GOT3 (cell line): ENCODE measurements around the gene MPHOSPH9.

Experiments used
- DNase-seq: peaks from one replicate; lab custom pipeline; 2025; ENCODE audit warnings: mixed read lengths; lab: John Stamatoyannopoulos, UW

Gene MPHOSPH9, protein sequence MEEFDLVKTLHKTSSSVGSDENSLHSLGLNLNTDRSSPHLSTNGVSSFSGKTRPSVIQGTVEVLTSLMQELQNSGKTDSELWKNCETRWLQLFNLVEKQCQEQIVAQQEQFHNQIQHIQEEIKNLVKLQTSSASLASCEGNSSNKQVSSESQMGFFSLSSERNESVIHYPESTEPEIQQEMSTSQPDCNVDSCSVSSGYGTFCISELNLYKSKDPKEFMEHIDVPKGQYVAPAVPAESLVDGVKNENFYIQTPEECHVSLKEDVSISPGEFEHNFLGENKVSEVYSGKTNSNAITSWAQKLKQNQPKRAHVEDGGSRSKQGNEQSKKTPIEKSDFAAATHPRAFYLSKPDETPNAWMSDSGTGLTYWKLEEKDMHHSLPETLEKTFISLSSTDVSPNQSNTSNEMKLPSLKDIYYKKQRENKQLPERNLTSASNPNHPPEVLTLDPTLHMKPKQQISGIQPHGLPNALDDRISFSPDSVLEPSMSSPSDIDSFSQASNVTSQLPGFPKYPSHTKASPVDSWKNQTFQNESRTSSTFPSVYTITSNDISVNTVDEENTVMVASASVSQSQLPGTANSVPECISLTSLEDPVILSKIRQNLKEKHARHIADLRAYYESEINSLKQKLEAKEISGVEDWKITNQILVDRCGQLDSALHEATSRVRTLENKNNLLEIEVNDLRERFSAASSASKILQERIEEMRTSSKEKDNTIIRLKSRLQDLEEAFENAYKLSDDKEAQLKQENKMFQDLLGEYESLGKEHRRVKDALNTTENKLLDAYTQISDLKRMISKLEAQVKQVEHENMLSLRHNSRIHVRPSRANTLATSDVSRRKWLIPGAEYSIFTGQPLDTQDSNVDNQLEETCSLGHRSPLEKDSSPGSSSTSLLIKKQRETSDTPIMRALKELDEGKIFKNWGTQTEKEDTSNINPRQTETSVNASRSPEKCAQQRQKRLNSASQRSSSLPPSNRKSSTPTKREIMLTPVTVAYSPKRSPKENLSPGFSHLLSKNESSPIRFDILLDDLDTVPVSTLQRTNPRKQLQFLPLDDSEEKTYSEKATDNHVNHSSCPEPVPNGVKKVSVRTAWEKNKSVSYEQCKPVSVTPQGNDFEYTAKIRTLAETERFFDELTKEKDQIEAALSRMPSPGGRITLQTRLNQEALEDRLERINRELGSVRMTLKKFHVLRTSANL

DNA sequence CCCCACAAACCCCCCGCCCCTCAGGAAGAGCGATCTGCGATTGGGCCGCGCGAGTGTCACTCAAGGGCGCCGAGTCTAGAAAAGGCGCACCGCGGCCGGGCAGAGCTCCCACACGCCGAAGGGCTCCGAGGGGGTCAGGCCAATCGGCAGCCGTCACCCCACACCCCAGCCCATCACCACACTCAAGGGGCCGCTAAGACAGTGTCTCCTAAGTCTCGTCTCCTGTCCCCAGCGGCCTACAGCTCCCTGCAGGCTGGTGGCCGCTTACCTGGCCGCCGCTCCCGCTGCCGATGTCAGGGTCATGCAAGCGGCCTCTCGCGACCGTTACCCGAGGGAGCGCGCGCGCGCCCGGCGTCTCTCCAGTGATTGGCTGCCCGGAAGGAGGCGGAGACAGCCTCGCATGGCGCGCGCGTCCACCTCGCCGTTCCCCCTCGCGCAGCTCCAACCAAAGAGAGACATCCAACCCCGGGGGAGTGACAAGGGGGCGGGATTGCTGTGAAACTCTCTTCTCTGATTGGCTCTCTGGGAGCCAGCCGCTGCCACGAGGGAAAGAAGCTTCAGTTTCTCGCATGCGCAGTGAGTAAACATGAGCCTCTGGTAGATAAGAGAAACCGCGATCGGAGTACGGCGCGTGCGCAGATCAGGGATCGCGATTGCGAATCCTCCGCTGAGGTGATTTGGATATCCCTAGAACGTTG is at the start of gene MPHOSPH9, which contains the start of gene MTRFR:
MPHOSPH9 (minus strand) TSS at position 335 of the 698 bp plus-strand sequence. CDS start 2,777 bp downstream, outside the sequence.
MTRFR (plus strand) TSS at position 630 of the 698 bp plus-strand sequence. CDS start 20,239 bp downstream, outside the sequence.
- DNase-seq, result peak; percentile 98

DNA sequence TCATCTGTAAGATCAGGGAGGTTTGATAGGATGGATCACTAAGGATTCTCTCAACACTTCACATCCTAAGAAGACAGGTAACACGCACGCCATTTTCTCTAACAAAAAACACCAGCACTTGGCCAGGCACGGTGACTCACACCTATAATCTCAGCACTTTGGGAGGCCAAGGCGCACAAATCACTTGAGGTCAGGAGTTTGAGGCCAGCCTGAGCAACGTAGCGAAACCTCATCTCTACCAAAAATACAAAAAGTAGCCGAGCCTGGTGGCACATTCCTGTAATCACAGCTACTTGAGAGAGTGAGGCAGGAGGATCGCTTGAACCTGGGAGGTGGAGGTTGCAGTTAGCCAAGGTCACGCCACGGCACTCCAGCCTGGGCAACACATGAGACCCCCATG is 49.2 kb upstream of the MPHOSPH9 start:
- no peak for DNase-seq

DNA sequence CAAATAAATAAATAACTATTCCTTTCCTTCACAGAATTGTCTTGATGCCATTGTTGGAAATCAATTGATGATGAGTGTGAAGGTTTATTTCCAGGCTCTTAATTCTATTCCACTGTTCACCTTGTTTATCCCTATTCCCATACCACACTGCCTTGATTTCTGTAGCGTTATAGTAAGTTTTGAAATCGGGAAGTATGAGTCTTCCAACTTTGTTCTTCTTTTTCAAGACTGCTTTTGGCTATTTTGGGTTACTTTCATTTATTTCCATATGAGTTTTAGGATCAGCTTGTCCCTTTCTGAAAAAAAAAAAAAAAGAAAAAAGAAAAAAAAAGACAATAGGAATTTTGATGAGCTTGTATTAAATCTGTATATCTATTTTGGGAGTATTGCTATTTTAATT is 48.0 kb upstream of the MPHOSPH9 start:
- DNase-seq, result no peak

DNA sequence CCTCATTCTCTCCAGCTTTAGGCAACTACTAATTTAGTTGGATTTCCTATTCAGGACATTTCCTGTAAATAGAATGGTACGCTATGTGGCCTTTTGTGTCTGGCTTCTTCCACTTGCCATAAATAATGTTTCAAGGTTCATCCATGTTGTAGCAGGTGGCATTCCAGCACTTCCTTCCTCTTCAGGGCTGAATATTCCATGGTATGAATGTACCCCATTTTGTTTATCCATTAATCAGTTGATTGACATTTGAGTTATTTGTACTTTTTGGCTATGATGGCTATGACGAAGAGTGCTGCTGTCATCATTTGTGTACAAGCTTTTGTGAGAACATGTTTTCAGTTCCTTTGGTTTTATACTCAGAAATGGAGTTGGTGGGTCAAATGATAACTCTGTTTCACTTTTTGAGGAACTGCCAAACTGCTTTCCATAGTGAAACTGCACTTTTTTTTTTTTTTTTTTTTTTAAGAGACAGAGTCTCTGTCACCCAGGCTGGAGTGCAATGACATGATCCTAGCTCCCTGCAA is 45.2 kb upstream of the MPHOSPH9 start:
- DNase-seq, result no peak

DNA sequence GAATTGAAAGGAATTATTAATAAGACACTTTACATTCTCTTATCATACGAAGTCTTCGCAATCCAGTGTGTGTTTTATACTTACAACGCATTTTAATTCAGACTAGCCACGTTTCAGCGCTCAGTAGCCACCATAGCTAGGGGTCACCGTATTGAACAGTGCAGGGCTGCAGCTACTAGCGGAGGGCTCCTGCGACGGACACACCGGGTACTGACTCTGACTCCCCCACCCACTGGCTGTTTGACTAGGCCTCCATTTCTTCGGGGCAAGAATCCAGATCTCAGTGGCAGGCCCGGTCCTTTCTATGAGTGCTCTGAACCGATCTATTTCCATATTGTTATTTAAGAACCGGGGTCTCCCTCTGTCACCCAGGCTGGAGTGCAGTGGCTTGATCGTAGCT is 40.2 kb upstream of the MPHOSPH9 start:
- DNase-seq, result no peak

DNA sequence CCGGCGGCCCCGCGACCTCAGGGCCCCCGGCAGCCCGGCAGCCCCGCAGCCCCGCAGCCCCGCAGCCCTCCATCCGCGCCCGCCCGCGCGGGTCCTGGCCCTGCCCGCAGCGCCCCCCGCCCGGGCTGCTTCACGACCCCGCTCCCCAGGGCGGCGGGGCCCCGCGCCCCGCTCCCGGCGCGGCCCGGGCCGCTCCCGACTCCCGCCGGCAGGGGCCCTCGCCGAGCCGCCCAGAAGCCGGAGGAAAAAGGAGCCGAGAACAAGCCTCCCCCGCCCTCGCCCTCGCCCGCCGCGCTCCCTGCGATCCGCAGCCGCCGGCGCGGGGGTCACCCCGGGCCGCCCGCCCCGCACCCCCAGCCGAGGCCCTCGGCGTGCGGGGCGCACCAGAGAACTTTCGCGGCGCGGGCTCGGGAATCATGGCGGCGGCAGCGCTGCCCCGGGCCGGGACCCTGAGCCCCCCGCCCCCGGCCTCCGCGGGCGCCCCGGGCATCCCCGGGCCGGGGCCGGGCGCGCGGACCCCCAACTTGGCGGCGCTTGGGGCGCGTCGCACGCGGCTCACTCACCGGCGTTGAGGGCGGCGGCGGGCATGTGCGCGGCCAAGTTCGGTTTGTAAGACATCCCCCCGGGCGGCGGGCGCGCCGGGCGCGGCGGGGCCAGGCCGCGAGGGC is 38.2 kb upstream of the MPHOSPH9 start:
- DNase-seq, result no peak

DNA sequence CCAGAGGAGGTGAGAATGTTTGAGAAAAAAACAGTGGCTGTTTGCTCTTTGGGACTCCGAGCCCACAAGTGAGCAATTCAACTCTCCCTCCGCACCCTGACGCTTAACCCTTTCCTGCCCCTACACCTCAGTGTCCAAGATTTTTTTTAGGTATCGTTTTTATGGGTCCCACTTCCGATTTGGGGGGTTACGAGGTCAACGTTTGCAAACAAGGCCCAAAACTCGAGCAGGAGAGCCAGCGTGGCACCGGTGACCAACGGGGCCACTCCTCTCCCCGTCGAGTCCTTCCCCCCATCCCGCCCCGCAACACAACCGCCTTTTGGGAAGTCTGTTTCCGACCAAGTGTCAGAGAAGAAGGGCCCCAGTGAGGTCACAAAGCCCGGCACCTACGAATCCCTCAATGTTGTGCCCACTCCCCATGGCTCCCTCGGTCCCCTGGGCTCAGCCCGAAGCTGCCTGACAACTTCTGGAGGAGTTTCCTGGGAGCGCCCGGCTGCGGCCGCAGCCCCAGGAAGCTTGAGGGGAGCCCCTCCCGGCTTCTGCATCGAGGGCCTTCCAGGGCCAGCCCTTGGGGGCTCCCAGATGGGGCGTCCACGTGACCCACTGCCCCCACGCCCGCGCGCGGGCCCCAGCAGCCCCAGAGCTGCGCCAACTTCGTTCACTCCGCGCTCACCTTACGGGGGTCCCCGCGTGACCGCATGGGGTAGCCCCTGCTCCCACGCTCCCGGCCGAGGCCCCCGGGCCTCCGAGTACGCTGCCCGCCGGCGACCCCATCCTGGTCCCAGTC is 37.5 kb upstream of the MPHOSPH9 start:
- no peak for DNase-seq

DNA sequence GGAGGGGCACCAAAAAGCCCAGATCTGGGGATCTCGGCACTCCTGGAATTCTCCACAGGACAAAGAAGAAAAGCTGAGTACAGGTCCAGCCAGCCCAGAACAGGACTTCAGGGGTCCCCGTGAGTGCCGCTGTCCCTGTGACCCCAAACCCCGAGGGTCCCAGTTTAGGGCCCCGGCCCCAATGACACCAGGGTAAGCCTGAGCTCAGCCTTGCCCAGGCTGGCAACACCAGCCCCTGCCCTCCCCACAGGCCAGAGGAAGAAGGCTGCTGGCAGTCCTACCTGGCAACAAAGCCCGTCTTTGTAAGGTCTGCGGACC is 36.9 kb upstream of the MPHOSPH9 start:
- no peak for DNase-seq

DNA sequence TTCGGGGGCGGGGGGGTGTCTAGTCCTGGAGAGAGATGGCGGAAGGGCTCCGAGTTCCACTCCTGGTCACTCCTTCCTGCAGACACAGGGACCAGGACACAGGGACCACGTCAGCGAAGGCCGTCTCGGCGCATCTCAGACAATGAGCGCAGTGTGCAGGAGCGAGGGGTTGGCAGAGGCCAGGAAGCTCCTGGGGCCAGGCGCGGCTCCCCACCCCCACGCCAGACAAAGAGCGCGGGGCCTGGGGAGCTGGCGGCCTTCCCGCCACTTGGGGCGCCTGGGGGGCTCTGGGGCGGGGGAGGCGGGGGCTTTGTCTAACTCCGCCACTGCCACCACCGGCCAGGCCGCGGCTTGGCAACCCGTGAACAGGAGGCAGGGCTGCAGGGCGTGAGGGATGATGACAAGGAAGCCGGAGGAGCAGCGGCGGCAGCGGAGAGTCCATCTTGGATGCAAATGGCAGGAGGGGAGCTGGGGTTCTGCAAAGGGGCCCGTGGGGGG is 36.5 kb upstream of the MPHOSPH9 start:
- no peak for DNase-seq

DNA sequence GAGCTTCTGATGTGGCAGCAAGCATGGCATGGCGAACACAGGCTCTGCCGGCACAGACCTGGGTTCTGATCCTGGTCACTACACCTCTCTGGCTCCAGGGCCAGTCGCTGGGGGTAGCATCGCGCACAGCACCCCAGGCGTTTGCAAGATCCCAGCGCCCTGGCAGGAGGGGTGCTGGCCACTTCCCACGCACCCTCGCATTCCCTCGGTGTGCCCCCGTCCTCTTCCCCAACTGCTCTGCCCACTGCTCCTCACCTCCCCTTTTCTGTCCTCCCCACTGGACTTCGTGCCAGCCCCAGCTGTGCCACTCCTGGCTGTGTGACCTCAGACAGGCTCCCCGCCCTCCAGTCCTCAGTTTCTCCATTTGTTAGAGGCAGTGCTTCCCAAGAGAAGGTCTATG is 35.9 kb upstream of the MPHOSPH9 start:
- DNase-seq, result no peak

DNA sequence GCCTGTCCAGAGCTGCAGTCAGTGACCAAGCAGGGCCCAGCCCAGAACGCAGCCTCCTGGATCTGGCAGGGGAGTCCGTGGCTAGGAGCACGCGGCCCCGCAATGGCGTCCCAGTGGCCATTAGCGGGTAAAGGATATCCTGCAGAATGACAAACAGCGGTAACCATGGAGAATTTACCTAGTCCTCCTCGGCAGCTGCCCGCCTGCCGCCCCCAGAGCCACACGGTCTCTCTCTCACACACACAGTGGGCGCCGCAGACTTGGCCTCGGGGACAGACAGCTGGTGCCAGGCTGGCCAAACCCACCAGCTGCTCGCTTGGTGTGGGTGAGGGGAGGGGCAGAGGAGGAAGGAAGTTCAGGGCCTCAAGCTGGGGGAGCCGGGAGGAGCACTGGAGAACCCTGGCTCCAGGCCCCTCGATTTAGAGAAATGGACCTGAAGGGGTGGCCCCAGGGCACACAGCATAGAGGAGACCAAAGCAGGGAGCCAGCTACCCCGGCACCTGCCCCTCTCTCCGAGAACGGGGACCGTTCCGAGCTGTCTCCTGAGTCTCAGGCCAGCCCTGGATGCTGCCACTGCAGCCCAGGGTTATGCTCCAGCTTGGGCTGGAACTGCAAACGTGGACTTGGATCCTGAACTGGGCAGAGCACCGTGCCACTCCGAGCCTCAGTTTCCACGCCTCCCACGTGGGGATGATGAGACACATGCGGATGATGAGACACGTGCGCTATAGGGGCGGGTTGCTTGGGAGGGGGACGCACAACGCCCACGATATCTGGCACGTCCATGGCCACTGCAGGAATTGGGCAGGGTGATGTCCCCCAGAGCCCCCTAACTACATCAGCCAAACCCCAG is 35.3 kb upstream of the MPHOSPH9 start:
- DNase-seq, result no peak

DNA sequence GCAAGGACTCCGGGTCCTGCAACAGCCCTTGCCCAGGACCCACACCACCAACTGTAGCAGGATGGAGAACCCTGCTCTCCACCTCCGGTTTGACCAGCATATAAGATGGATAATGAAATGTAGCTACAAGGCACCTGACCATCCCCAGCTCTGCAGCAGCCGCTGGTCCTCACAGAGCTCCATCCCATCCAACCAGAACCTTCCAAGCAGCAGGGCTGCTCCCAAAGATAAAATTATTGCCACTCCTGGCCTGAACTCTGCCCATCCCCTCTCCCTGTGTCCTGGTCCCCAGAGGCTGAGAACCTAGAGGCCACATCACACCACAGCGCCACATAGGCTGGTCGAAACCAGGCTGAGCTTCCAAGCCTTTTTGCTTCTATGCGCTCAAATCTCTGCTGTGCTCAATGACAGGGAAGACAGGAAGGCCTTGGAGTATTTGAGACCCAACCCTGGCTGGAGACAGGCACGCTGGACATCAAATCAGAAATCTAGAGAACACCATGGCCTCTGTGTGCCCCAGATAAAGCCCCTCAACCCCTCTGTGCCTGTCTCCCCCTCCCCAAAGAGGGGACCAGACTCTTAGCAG is 34.5 kb upstream of the MPHOSPH9 start:
- DNase-seq, result no peak

DNA sequence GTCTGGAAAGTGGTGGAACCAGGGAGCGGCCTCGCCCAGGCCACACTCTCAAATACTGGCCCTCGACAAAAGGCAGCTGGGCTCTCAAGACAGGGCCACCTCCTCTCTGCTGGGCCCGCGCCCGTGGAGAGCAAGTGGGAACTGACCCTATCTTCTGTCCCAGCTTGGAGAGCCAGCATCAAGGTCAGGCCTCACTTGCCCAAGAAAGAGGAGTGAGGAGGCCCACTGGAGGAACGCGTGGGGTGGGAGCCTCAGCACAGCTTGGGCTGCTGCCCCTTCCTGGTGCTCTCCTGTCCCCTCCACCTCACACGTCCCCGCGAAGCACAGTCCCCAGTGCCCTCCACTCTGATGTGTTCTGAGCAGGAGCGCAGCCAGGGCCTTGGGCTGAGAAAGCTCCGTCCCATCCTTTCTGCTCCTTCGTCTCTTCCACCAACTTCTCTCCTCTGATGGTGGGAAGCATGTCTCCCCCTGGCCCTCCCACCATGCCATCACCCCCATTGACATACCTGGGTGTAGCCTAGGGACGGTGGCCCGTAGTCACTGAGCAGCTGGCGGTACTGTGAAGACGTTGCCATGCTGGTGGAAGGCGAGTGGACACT is 33.8 kb upstream of the MPHOSPH9 start:
- no peak for DNase-seq

DNA sequence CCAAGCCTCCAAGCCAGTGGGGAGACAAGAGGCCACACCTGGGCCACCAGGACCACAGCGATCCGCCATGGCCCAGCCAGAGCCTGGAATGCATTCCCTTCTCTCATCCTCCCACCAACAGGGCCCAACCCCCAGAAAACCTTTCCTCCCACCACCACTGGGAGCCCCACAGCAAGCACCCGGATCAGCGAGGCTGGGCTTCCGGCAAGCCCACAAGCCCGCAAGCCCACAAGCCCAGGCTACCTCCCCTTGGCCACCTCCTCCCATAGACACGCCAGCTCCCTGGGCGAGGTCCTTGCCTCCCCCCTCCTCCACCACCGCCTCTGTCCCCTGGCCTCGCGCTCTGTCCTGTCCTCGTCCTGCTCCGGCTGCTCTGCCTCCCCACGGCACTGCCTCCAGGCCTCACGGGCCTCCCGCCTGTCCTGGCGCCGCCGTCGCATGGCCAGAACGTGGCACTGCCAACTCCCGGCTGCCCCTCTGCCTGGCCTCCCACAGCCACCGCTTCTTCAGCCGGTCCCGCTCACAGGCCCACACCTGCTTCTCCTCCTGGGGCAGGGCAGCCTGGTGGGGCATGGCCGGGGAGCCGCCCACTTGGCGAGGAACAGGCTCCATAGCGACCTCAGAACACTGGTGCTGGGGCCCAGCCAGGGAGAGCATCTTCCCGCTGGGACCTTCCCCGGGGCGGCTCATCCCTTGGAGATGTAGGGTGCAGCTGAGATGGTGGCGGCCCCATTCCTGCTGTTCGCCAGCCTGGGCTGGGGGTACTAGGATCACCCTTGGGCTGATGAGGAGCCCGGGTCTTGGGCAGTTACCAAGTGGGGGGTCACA is 33.1 kb upstream of the MPHOSPH9 start:
- no peak for DNase-seq

DNA sequence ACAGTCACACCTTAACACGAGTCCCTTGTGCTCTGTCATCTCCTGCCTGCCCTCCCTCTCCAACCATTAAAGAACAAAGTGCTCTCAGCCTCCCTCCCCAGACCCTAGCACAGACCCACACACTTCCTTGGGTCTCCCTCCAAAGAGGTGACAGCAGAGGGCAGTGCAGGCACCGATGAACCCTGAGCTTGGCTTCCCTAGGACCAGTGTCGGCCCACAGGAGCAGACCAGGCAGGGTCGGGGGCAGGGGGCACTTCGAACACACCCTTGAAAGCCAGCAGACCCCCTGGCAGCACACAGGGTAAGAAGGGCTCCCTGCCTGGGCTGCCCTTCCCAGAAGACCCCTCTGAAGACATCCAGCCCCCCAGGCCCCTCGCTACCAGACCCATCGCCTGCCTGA is 31.7 kb upstream of the MPHOSPH9 start:
- DNase-seq, result no peak

DNA sequence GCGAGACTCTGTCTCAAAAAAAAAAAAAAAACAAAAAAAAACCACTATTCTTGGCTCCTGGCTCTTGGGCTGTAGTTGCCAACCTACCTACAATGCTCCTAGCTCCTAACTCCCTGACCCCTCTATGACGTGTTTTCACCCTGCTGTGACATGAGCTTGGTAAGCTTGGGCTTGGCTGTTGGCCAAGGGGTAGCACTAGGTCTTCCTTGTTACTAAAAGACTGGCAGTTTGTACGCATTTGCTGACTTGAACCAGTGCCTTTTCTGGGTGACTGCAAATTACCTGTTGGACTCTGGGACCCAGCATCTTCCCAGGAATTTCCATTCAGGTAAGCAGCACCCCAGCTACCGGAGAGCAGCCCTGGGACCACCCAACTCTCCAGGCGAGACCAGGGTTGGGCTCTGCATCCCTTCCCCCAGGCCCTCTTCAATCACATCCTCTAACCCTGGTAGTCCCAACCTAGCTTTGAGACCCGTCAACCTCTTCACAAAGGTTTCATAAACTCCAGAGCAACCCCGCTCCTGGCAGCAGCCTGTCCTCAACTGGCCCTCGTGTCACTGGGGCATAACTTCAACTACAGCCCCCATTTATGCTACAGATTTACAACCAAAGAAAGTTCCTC is 30.4 kb upstream of the MPHOSPH9 start:
- no peak for DNase-seq

DNA sequence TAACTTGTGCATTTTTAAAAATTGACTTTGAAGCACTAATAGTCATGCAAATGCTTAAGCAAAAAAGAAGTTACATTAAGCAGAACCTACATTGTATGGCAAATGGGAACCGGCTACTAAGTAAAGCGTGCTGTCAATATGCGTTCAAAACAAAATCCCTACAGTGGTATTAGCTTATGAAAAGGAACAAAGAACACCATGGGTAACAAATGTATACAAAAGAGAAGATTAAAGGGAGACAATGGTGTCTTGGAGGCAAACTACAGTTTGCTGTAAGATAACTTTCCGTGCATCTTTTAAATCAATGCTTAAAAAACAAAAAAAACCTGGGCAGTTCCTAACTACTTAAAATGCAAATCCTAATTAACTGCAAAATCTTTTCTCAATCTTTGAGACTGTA is 28.3 kb upstream of the MPHOSPH9 start:
- DNase-seq, result no peak
